Upper lobe of left lung (tissue), 6 donors: ENCODE data around the gene MYL12B. TPM values are rescaled to one million over a fixed set of nuclear protein-coding genes. Genes with fewer than 3 reads are reported as not detected.
"Not testable (repeated sequence)": the region's sequence is repeated elsewhere in the genome, so short reads cannot be mapped to it uniquely, and the experiment has no call there.

Experiments
- ATAC-seq, 2 donors: fragments of 200-7000 bp; cut with Tn5 transposase; one replicate each; pipeline ENCODE4 v1.9.1; 2022; ENCODE audit warnings: mild to moderate bottlenecking in 2 of 2, moderate library complexity in 2 of 2; ENCODE audit not compliant: low FRiP score in 2 of 2
- DNase-seq, 2 donors: peaks; one replicate each; pipeline ENCODE4 v3.0.0-alpha.2; 2019 to 2020
- H3K27ac ChIP-seq, 4 donors: fragments of 200-600 bp; sonication (generic); one replicate each; pipeline ENCODE4 v1.5.1; 2016 to 2019
- H3K27me3 ChIP-seq, 4 donors: fragments of 200-600 bp; sonication (generic); one replicate each; pipeline ENCODE4 v1.5.1; 2017 to 2019
- H3K36me3 ChIP-seq, 4 donors: fragments of 200-600 bp; sonication (generic); one replicate each; pipeline ENCODE4 v1.5.1; 2016 to 2019
- H3K4me1 ChIP-seq, 4 donors: fragments of 200-600 bp; sonication (generic); one replicate each; pipeline ENCODE4 v1.5.1; 2018 to 2019
- H3K4me3 ChIP-seq, 4 donors: fragments of 200-600 bp; sonication (generic); one replicate each; pipeline ENCODE4 v1.5.1; 2017 to 2019; ENCODE audit warnings: mild to moderate bottlenecking in 2 of 4, moderate library complexity in 1 of 4
- H3K9me3 ChIP-seq, 4 donors: fragments of 200-600 bp; sonication (generic); one replicate each; pipeline ENCODE4 v1.5.1; 2018 to 2019
- CTCF ChIP-seq, 6 experiments: fragments of 450-650 bp in 4 of 6; fragments of 200-600 bp in 2 of 6; sonication (generic) in 2 of 6; IDR thresholded peaks; one replicate each; pipeline ENCODE4 v1.5.1; 2016 to 2019; ENCODE audit warnings: antibody characterized with exemption in 6 of 6
- EP300 ChIP-seq, 4 donors: sonication (generic); formaldehyde crosslinking; IDR thresholded peaks; one replicate each; pipeline ENCODE4 v1.5.1; 2017; ENCODE audit warnings: antibody characterized with exemption in 4 of 4, control low read depth in 2 of 4
- POLR2A ChIP-seq, 4 donors: fragments of 450-650 bp; IDR thresholded peaks; one replicate each; pipeline ENCODE4 v1.5.1; 2016 to 2017; ENCODE audit warnings: antibody characterized with exemption in 4 of 4, mild to moderate bottlenecking in 2 of 4
- POLR2AphosphoS5 ChIP-seq, 2 donors: sonication (generic); formaldehyde crosslinking; IDR thresholded peaks; one replicate each; pipeline ENCODE4 v1.5.1; 2017; ENCODE audit warnings: antibody characterized with exemption in 2 of 2
- WGBS, 2 donors: methylation state at CpG; one replicate each; pipeline ENCODE4 v1.1.5; 2017 to 2018; 5-methylcytosine and 5-hydroxymethylcytosine counted together
- total RNA-seq, 6 donors: library from RNA; depleted of rRNA in 4 of 6; stranded (reverse); fragments of >200 nt in 4 of 6; gene quantifications; one replicate each; pipeline versions ENCODE4 v1.1.0 to v1.2.1, GENCODE V29; 2016 to 2021
- donor health status: DM: no; HTN: no; CAD: no; lungs with moderate emphysema.
- donor health status: DM: no; HTN: yes; CAD: no; lungs with severe emphysema.

The MYL12B gene
- total RNA-seq, 6 donors from 2014 or later = 93.2 to 451 (median 361) TPM

GRCh38 chr18:3216987-3217386, 44.9 kb upstream of the MYL12B start:
- ATAC-seq (no peak), DNase-seq (no peak)
- Histone ChIP-seq H3K27me3 (no peaks in the 10 kb centered on the region), H3K4me1 (peaks cover 0 to 5% (median 0%) of the 10 kb centered on the region in 4 donors), H3K27ac (no peak overlapping the region), H3K9me3 (no peaks in the 10 kb centered on the region), H3K36me3 (no peaks in the 10 kb centered on the region), H3K4me3 (no peak overlapping the region)
- WGBS, 2 donors = 83 to 96% methylated on average over 5 of the region's 5 CpGs
- TF ChIP-seq CTCF (IDR thresholded peaks at IDR 0.05) (no peak), POLR2AphosphoS5 (IDR thresholded peaks at IDR 0.05) (no peak), POLR2A (IDR thresholded peaks at IDR 0.05) (no peak), EP300 (IDR thresholded peaks at IDR 0.05) (no peak)

GRCh38 chr18:3217948-3218647, 43.8 kb upstream of the MYL12B start:
- H3K4me3 ChIP-seq = no peak overlapping the region
- 37 to 44% methylated on average over 3 of the region's 3 CpGs for WGBS, 2 donors
- peak; percentile 15 to 42 for ATAC-seq
- no peaks in the 10 kb centered on the region for H3K27me3 ChIP-seq
- H3K27ac ChIP-seq = no peak overlapping the region
- DNase-seq = peak in 1 of 2 donors; percentile 24
- no peak for TF ChIP-seq POLR2A (IDR thresholded peaks at IDR 0.05)
- no peaks in the 10 kb centered on the region for H3K36me3 ChIP-seq
- H3K4me1 ChIP-seq = peaks cover 0 to 5% (median 0%) of the 10 kb centered on the region in 4 donors
- H3K9me3 ChIP-seq = no peaks in the 10 kb centered on the region

GRCh38 chr18:3218819-3219218, 43.1 kb upstream of the MYL12B start:
- 80 to 93% methylated on average over 2 of the region's 2 CpGs for WGBS, 2 donors
- H3K4me1 ChIP-seq = peaks cover 0 to 5% (median 0%) of the 10 kb centered on the region in 4 donors

GRCh38 chr18:3219241-3219630, 42.7 kb upstream of the MYL12B start:
- Histone ChIP-seq H3K27me3 (no peaks in the 10 kb centered on the region), H3K4me1 (peaks cover 0 to 5% (median 0%) of the 10 kb centered on the region in 4 donors), H3K9me3 (no peaks in the 10 kb centered on the region), H3K4me3 (no peak overlapping the region), H3K27ac (no peak overlapping the region), H3K36me3 (no peaks in the 10 kb centered on the region)
- no peak for DNase-seq
- ATAC-seq = no peak
- 83 to 85% methylated on average over 8 of the region's 8 CpGs for whole genome bisulfite sequencing, 2 donors
- TF ChIP-seq POLR2AphosphoS5 (IDR thresholded peaks at IDR 0.05) (no peak), EP300 (IDR thresholded peaks at IDR 0.05) (no peak), CTCF (IDR thresholded peaks at IDR 0.05) (no peak), POLR2A (IDR thresholded peaks at IDR 0.05) (no peak)

More at GRCh38 chr18:3218819-3219218, 43.1 kb upstream of the MYL12B start:
- ATAC-seq = no peak
- Histone ChIP-seq H3K9me3 (no peaks in the 10 kb centered on the region), H3K27ac (no peak overlapping the region), H3K36me3 (no peaks in the 10 kb centered on the region), H3K27me3 (no peaks in the 10 kb centered on the region), H3K4me3 (no peak overlapping the region)
- no peak for TF ChIP-seq POLR2A (IDR thresholded peaks at IDR 0.05)
- TF ChIP-seq EP300 (IDR thresholded peaks at IDR 0.05) = no peak
- DNase-seq = no peak

- Histone ChIP-seq H3K27ac (no peak within 1 kb of the TSS), H3K27me3 (no peaks in the 10 kb centered on the region), H3K4me1 (peaks cover 0 to 5% (median 0%) of the 10 kb centered on the region in 4 donors), H3K4me3 (no peak within 1 kb of the TSS), H3K9me3 (no peaks in the 10 kb centered on the region), H3K36me3 (no peaks in the 10 kb centered on the region)
- 76 to 83% methylated on average over 9 of the region's 9 CpGs for WGBS, 2 donors
- TF ChIP-seq POLR2AphosphoS5 (IDR thresholded peaks at IDR 0.05) (no peak), CTCF (IDR thresholded peaks at IDR 0.05) (no peak)
- DNase-seq (no peak), ATAC-seq (peak in 1 of 2 donors; percentile 23)
Observed at GRCh38 chr18:3219631-3220335, 42.1 kb upstream of the MYL12B start, which contains the start of gene MYOM1. Gene MYOM1, minus strand, starts transcription at chr18:3219968. Its CDS starts 4,745 bp downstream, at chr18:3215223.

- H3K4me3 ChIP-seq, H3K9me3 ChIP-seq, H3K27me3 ChIP-seq, H3K36me3 ChIP-seq, ATAC-seq, H3K4me1 ChIP-seq, H3K27ac ChIP-seq, DNase-seq: not testable (repeated sequence)
- 93 to 95% methylated on average over 4 of the region's 4 CpGs for WGBS, 2 donors
Observed at GRCh38 chr18:3220868-3221267, 41.1 kb upstream of the MYL12B start.
